B cell (primary cell): ENCODE data around the gene RIBC2. TPM values are rescaled to one million over a fixed set of nuclear protein-coding genes. Genes with fewer than 3 reads are reported as not detected.

Experiments
- ATAC-seq: fragments of 200-7000 bp; cut with Tn5 transposase; one replicate; pipeline ENCODE4 v1.10.0; 2021; ENCODE audit warnings: low read depth, mild to moderate bottlenecking, moderate number of reproducible peaks, moderate library complexity
- CTCF ChIA-PET: fragments of 350-600 bp; sonication (Branson Sonifier 250); formaldehyde crosslinking; loops from one replicate; lab custom pipeline; 2021; ENCODE audit warnings: antibody characterized with exemption, inconsistent platforms; lab: Charles Lee
- POLR2A ChIA-PET: fragments of 350-600 bp; sonication (Branson Sonifier 250); formaldehyde crosslinking; loops from one replicate; lab custom pipeline; 2021; ENCODE audit warnings: antibody characterized with exemption; lab: Charles Lee
- DNase-seq: peaks from one replicate; pipeline ENCODE4 v3.0.0; 2013
- H2AFZ ChIP-seq: 2 replicates; pipeline ENCODE4 v1.6.1; 2012; ENCODE audit warnings: mild to moderate bottlenecking, low read depth, low read length; ENCODE audit not compliant: insufficient read depth, poor library complexity, severe bottlenecking
- H3K27ac ChIP-seq, 2 donors: 1 replicate in 1 of 2; 2 replicates in 1 of 2; pipeline ENCODE4 v1.5.1; 2012 to 2013; ENCODE audit warnings: low read length in 2 of 2, mild to moderate bottlenecking in 2 of 2, moderate library complexity in 1 of 2
- H3K27me3 ChIP-seq, 4 experiments: fragments of 200-600 bp in 1 of 4; sonication (generic) in 1 of 4; replicated peaks in 1 of 4; 1 replicate in 2 of 4; 2 replicates in 2 of 4; pipeline versions ENCODE4 v1.6.1 to v1.7.0; 2013 to 2016; ENCODE audit warnings: low read length in 3 of 4, mild to moderate bottlenecking in 2 of 4, mixed read lengths in 1 of 4, moderate library complexity in 1 of 4; ENCODE audit not compliant: insufficient read depth in 4 of 4, control insufficient read depth in 3 of 4; ENCODE audit errors: control extremely low read depth in 1 of 4
- H3K36me3 ChIP-seq, 2 experiments: replicated peaks in 1 of 2; 1 replicate in 1 of 2; 2 replicates in 1 of 2; pipeline versions ENCODE4 v1.6.1 to v1.7.1; 2013; ENCODE audit warnings: low read length in 1 of 2; ENCODE audit not compliant: insufficient read depth in 2 of 2, control insufficient read depth in 1 of 2; ENCODE audit errors: control extremely low read depth in 1 of 2, extremely low read depth in 1 of 2
- H3K4me1 ChIP-seq, 2 donors: fragments of 200-600 bp in 1 of 2; sonication (generic) in 1 of 2; 1 replicate in 1 of 2; 2 replicates in 1 of 2; pipeline versions ENCODE4 v1.5.1 to v1.6.1; 2013 to 2017; ENCODE audit warnings: low read length in 2 of 2; ENCODE audit not compliant: control insufficient read depth in 2 of 2, insufficient read depth in 2 of 2
- H3K4me2 ChIP-seq: replicated peaks from 2 replicates; pipeline ENCODE3; 2012; ENCODE audit warnings: mild to moderate bottlenecking, low read depth, low read length; ENCODE audit not compliant: poor library complexity, severe bottlenecking
- H3K4me3 ChIP-seq, 5 experiments: fragments of 200-600 bp in 1 of 5; sonication (generic) in 1 of 5; 1 replicate in 3 of 5; 2 replicates in 2 of 5; pipeline versions ENCODE4 v1.5.1 to v1.7.0; 2011 to 2016; ENCODE audit warnings: low read length in 4 of 5, mild to moderate bottlenecking in 4 of 5, low read depth in 2 of 5, control low read depth in 1 of 5, moderate library complexity in 1 of 5; ENCODE audit not compliant: insufficient read depth in 1 of 5; ENCODE audit errors: control extremely low read depth in 1 of 5, extremely low read depth in 1 of 5
- H3K79me2 ChIP-seq: fragments of 200-600 bp; sonication (generic); one replicate; pipeline ENCODE4 v1.6.0; 2016; ENCODE audit warnings: low read length; ENCODE audit not compliant: control insufficient read depth, insufficient read depth
- H3K9ac ChIP-seq: fragments of 200-600 bp; sonication (generic); 2 replicates; pipeline ENCODE4 v1.6.1; 2017; ENCODE audit warnings: mild to moderate bottlenecking, low read length, moderate library complexity
- H3K9me3 ChIP-seq, 3 donors: one replicate each; pipeline versions ENCODE4 v1.6.1 to v1.7.1; 2013; ENCODE audit warnings: low read length in 2 of 3; ENCODE audit not compliant: control insufficient read depth in 2 of 3, insufficient read depth in 1 of 3; ENCODE audit errors: control extremely low read depth in 1 of 3
- H4K20me1 ChIP-seq: 2 replicates; pipeline ENCODE4 v1.6.0; 2012; ENCODE audit warnings: mild to moderate bottlenecking, low read length; ENCODE audit not compliant: insufficient read depth, control insufficient read depth, poor library complexity, severe bottlenecking
- H3K27ac Mint-ChIP-seq: one replicate; pipeline ENCODE4 v1.8.0; 2021; ENCODE audit warnings: mixed read lengths
- H3K27me3 Mint-ChIP-seq: one replicate; pipeline ENCODE4 v1.8.0; 2021; ENCODE audit warnings: mixed read lengths
- H3K4me1 Mint-ChIP-seq: one replicate; pipeline ENCODE4 v1.8.0; 2021; ENCODE audit warnings: mixed read lengths
- H3K4me3 Mint-ChIP-seq: one replicate; pipeline ENCODE4 v1.8.0; 2021; ENCODE audit warnings: mixed read lengths
- H3K9me3 Mint-ChIP-seq: one replicate; pipeline ENCODE4 v1.8.0; 2022; ENCODE audit warnings: mixed read lengths; ENCODE audit not compliant: insufficient read depth
- EZH2 ChIP-seq: IDR thresholded peaks from 2 replicates; pipeline ENCODE4 v1.6.1; 2012; ENCODE audit warnings: borderline replicate concordance, low read depth, mild to moderate bottlenecking, moderate library complexity, low read length; ENCODE audit not compliant: insufficient read depth, poor library complexity, severe bottlenecking
- WGBS: methylation state at CpG from one replicate; pipeline ENCODE4 v1.1.5; 2013; ENCODE audit warnings: missing lambda C conversion rate; ENCODE audit not compliant: insufficient coverage; 5-methylcytosine and 5-hydroxymethylcytosine counted together
- intact Hi-C: fragments of 100-400 bp; cut with micrococcal nuclease; formaldehyde crosslinking; loops from one replicate; pipeline ENCODE4 v1.10.0; 2022
- polyA plus RNA-seq: library from polyadenylated mRNA; depleted of rRNA; stranded (reverse); fragments of >200 nt; gene quantifications from 2 replicates; pipeline ENCODE4 v1.2.3, GENCODE V29; 2012
- total RNA-seq, 2 donors: library from RNA; stranded (reverse); fragments of 120-200 nt in 1 of 2; gene quantifications; 1 replicate in 1 of 2; 2 replicates in 1 of 2; pipeline versions ENCODE4 v1.2.3 to v1.2.4, GENCODE V29; 2013 to 2022
- TF ChIP-seq, protein P1 (sequence below): fragments of 200-600 bp; IDR thresholded peaks from one replicate; pipeline ENCODE4 v1.8.0; 2022; ENCODE audit warnings: antibody characterized with exemption, mild to moderate bottlenecking

The RIBC2 gene
- total and polyA plus RNA-seq, 2 donors (not counting 1 experiment from before 2014, with no cell fraction given): not detected

DNA sequence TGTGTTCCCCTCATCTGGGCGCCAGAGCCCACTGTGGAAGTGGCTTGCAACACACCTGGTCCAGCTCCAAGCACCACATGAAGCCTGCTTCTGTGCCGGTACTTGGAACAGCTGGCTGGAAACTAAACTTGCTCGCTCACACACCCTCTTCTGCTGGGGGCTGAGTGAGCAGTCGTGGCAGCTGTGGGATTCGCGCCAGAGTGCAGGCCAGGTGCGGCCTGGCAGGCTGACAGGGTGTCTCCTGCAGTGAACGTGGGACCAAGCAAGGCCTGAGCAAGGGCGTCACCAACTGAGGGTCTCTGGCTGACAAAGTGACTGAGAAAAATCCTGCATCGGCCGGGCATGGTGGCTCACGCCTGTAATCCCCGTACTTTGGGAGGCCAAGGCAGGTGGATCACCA lies 15.3 kb upstream of the RIBC2 start:
- intact Hi-C loops: no loop called here
- H3K4me1 ChIP-seq: no peaks in the 10 kb centered on the region
- no peak overlapping the region for H3K27ac Mint-ChIP-seq
- H3K4me2 ChIP-seq: no peak overlapping the region
- no peak overlapping the region for H3K4me3 ChIP-seq
- WGBS: 95% methylated on average over 13 of the region's 13 CpGs
- H3K9me3 ChIP-seq: peaks cover 2 to 9% (median 6%) of the 10 kb centered on the region in 3 donors
- no peaks in the 10 kb centered on the region for H3K79me2 ChIP-seq
- peaks cover 0 to 7% (median 0%) of the 10 kb centered on the region in 4 experiments for H3K27me3 ChIP-seq
- TF ChIP-seq EZH2: no peak
- TF ChIP-seq, protein P1, sequence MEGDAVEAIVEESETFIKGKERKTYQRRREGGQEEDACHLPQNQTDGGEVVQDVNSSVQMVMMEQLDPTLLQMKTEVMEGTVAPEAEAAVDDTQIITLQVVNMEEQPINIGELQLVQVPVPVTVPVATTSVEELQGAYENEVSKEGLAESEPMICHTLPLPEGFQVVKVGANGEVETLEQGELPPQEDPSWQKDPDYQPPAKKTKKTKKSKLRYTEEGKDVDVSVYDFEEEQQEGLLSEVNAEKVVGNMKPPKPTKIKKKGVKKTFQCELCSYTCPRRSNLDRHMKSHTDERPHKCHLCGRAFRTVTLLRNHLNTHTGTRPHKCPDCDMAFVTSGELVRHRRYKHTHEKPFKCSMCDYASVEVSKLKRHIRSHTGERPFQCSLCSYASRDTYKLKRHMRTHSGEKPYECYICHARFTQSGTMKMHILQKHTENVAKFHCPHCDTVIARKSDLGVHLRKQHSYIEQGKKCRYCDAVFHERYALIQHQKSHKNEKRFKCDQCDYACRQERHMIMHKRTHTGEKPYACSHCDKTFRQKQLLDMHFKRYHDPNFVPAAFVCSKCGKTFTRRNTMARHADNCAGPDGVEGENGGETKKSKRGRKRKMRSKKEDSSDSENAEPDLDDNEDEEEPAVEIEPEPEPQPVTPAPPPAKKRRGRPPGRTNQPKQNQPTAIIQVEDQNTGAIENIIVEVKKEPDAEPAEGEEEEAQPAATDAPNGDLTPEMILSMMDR: no peak
- DNase-seq (no peak), ATAC-seq (no peak)
- no peak overlapping the region for H3K4me3 Mint-ChIP-seq
- peaks cover 4% of the 10 kb centered on the region for H3K9me3 Mint-ChIP-seq
- H3K4me1 Mint-ChIP-seq: no peaks in the 10 kb centered on the region
- CTCF ChIA-PET: no interaction called here
- peaks cover 6% of the 10 kb centered on the region for H3K27me3 Mint-ChIP-seq
- POLR2A ChIA-PET: no interaction called here
- no peaks in the 10 kb centered on the region for H3K36me3 ChIP-seq
- H4K20me1 ChIP-seq: no peaks in the 10 kb centered on the region
- no peak overlapping the region for H2AFZ ChIP-seq
- H3K9ac ChIP-seq: no peak overlapping the region
- H3K27ac ChIP-seq: no peak overlapping the region

DNA sequence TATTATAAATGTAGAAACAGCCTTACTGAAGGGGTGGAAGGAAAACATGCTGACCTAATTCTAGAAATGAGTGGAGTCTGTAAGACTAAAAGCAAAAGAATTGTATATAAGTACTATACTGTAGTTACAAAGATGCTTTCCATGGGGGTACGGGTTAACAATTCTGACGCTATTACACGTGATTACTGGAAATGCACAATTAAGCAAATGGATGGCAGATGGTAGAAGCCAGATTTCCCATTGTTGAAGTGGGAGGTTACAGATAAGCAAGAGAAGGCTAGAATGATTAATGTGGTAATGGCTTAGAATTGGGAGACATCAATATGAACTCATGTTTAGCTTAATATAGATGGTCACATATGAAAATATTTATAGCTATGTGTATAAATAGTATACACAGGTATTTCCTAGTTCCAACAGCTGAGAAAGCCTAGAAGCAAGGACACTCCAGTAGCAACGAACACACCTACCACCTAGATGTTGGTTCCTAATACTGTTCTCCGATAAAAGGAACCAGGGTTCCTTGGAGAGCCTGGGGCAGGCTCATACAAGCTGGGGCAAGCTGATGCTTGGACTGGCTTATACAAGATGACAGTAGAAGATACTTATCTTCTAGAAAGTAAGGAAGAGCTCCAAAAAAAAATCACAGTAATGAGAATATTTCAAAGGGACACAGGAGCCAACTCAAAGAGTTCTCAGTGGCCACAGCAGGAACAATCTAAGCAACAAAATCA lies 13.6 kb upstream of the RIBC2 start:
- H3K4me3 ChIP-seq: no peak overlapping the region
- ChIA-PET POLR2A (no interaction called here), CTCF (no interaction called here)
- 100% methylated on average over 1 of the region's 5 CpGs for WGBS
- TF ChIP-seq, protein P1: no peak
- no peak for TF ChIP-seq EZH2
- H2AFZ ChIP-seq: no peak overlapping the region
- H3K27me3 ChIP-seq: peaks cover 0 to 7% (median 0%) of the 10 kb centered on the region in 4 experiments
- no peak overlapping the region for H3K27ac ChIP-seq
- peaks cover 4% of the 10 kb centered on the region for H3K9me3 Mint-ChIP-seq
- DNase-seq (no peak), ATAC-seq (no peak)
- H3K27ac Mint-ChIP-seq: no peak overlapping the region
- peaks cover 2 to 9% (median 6%) of the 10 kb centered on the region in 3 donors for H3K9me3 ChIP-seq
- H3K4me1 ChIP-seq: no peaks in the 10 kb centered on the region
- no peaks in the 10 kb centered on the region for H3K36me3 ChIP-seq
- H4K20me1 ChIP-seq: no peaks in the 10 kb centered on the region
- H3K4me1 Mint-ChIP-seq: no peaks in the 10 kb centered on the region
- H3K27me3 Mint-ChIP-seq: peaks cover 6% of the 10 kb centered on the region
- H3K79me2 ChIP-seq: no peaks in the 10 kb centered on the region
- no peak overlapping the region for H3K9ac ChIP-seq
- no peak overlapping the region for H3K4me3 Mint-ChIP-seq
- intact Hi-C loops: no loop called here
- no peak overlapping the region for H3K4me2 ChIP-seq
